Erythroblast (primary cell): ENCODE data around the gene DNAH14.

Source experiments
- GATA1 ChIP-seq: IDR thresholded peaks from 2 replicates; pipeline ENCODE4 v1.6.1; 2011; ENCODE audit warnings: low read depth, mild to moderate bottlenecking, control low read depth, low read length, moderate library complexity
- POLR2A ChIP-seq: IDR thresholded peaks from 2 replicates; pipeline ENCODE4 v1.6.1; 2011; ENCODE audit warnings: mild to moderate bottlenecking, low read length

DNA sequence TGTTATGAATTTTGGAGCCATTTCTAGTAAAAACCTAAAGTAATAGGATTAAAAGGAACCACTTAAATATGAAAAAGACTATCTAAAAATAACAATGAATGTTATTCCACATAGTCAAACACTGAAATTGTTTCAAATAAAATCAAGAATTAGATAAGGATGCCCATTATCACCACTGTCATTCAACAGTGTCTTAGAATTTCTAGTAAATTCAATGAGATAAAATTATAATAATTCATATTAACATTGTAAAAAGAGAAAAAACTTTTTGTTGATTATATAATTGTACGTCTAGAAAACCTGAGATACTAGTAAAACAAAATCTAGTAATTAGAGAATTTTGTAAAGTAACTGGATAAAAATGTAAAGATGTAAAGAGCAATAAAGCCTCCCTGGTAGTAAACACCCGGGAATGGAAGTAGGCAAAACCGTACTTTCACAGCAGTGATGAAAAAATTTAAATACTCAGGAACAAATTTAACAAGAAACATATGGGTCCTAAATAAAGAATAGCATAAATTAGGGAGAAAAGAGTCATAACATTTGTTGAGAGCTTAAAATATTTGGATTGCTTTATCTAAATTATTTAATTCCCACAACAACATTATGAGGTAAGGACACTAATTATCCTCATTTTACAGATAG, 442.0 kb downstream of the DNAH14 start:
- TF ChIP-seq POLR2A (no peak), GATA1 (no peak)
